ENCODE measurements around the gene PIGR. TPM values are rescaled to one million over a fixed set of nuclear protein-coding genes. Genes with fewer than 3 reads are reported as not detected.

Gene PIGR
- total and polyA plus RNA-seq, 4 donors, result 0.28 to 67.5 (median 1.5) TPM

GRCh38 chr1:206922524-206922923, 23.7 kb downstream of the PIGR start:
- Histone ChIP-seq H3K27ac (ENCODE audit: low read depth in 1 of 2, low read length in 2 of 2) (no peak overlapping the region), H3K36me3 (ENCODE audit: control insufficient read depth in 1 of 2, insufficient read depth in 2 of 2, low read length in 1 of 2) (no peaks in the 10 kb centered on the region), H3K4me3 (ENCODE audit: low read length in 2 of 2) (no peak overlapping the region), H3K4me1 (ENCODE audit: control insufficient read depth in 1 of 2, insufficient read depth in 2 of 2, low read length in 2 of 2) (no peaks in the 10 kb centered on the region), H3K9me3 (ENCODE audit: control insufficient read depth, low read length) (no peaks in the 10 kb centered on the region), H3K27me3 (ENCODE audit: control insufficient read depth in 1 of 2, insufficient read depth in 2 of 2, low read length in 1 of 2) (no peaks in the 10 kb centered on the region)
- DNase-seq, result peak in 1 of 2 donors; percentile 35
- no peak for ATAC-seq (ENCODE audit: low FRiP score)
- intact Hi-C loops (cut with DNase I), result no loop called here
- WGBS, 2 donors, result 54 to 69% methylated on average over 1 of the region's 1 CpG

- Histone ChIP-seq H3K27me3 (ENCODE audit: control insufficient read depth in 1 of 2, insufficient read depth in 2 of 2, low read length in 1 of 2) (no peaks in the 10 kb centered on the region), H3K27ac (ENCODE audit: low read depth in 1 of 2, low read length in 2 of 2) (no peak within 1 kb of the TSS), H3K9me3 (ENCODE audit: control insufficient read depth, low read length) (no peaks in the 10 kb centered on the region), H3K4me1 (ENCODE audit: control insufficient read depth in 1 of 2, insufficient read depth in 2 of 2, low read length in 2 of 2) (no peaks in the 10 kb centered on the region), H3K36me3 (ENCODE audit: control insufficient read depth in 1 of 2, insufficient read depth in 2 of 2, low read length in 1 of 2) (no peaks in the 10 kb centered on the region), H3K4me3 (ENCODE audit: low read length in 2 of 2) (no peak within 1 kb of the TSS)
- DNase-seq, result peak in 1 of 2 donors; percentile 2
- intact Hi-C loops (cut with DNase I), result no loop called here
- 61 to 68% methylated on average over 7 of the region's 7 CpGs for WGBS, 2 donors
- ATAC-seq (ENCODE audit: low FRiP score), result no peak
Measured at GRCh38 chr1:206921772-206922265, 24.4 kb downstream of the PIGR start, which contains the start of gene FCMR. Gene FCMR (minus strand): TSS chr1:206921941. CDS start chr1:206921854, 87 bp downstream.

GRCh38 chr1:206918076-206918475, 28.2 kb downstream of the PIGR start:
- H3K36me3 ChIP-seq (ENCODE audit: control insufficient read depth in 1 of 2, insufficient read depth in 2 of 2, low read length in 1 of 2), result no peaks in the 10 kb centered on the region
- H3K9me3 ChIP-seq (ENCODE audit: control insufficient read depth, low read length), result no peaks in the 10 kb centered on the region
- H3K27ac ChIP-seq (ENCODE audit: low read depth in 1 of 2, low read length in 2 of 2), result no peak overlapping the region
- peak in 1 of 2 donors; percentile 9 for DNase-seq
- no peak overlapping the region for H3K4me3 ChIP-seq (ENCODE audit: low read length in 2 of 2)
- intact Hi-C loops (cut with DNase I), result no loop called here
- ATAC-seq (ENCODE audit: low FRiP score), result no peak
- H3K27me3 ChIP-seq (ENCODE audit: control insufficient read depth in 1 of 2, insufficient read depth in 2 of 2, low read length in 1 of 2), result no peaks in the 10 kb centered on the region
- H3K4me1 ChIP-seq (ENCODE audit: control insufficient read depth in 1 of 2, insufficient read depth in 2 of 2, low read length in 2 of 2), result no peaks in the 10 kb centered on the region
- WGBS, 2 donors, result 77 to 83% methylated on average over 3 of the region's 3 CpGs

- intact Hi-C loops (cut with DNase I), result no loop called here
- Histone ChIP-seq H3K4me3 (ENCODE audit: low read length in 2 of 2) (no peak overlapping the region), H3K36me3 (ENCODE audit: control insufficient read depth in 1 of 2, insufficient read depth in 2 of 2, low read length in 1 of 2) (no peaks in the 10 kb centered on the region), H3K9me3 (ENCODE audit: control insufficient read depth, low read length) (no peaks in the 10 kb centered on the region), H3K27ac (ENCODE audit: low read depth in 1 of 2, low read length in 2 of 2) (no peak overlapping the region), H3K4me1 (ENCODE audit: control insufficient read depth in 1 of 2, insufficient read depth in 2 of 2, low read length in 2 of 2) (no peaks in the 10 kb centered on the region), H3K27me3 (ENCODE audit: control insufficient read depth in 1 of 2, insufficient read depth in 2 of 2, low read length in 1 of 2) (no peaks in the 10 kb centered on the region)
- 65% methylated on average over 8 of the region's 8 CpGs for WGBS, 2 donors
- peak in 1 of 2 donors; percentile 25 for DNase-seq
- no peak for ATAC-seq (ENCODE audit: low FRiP score)
Measured at GRCh38 chr1:206916000-206916709, 30.1 kb downstream of the PIGR start.

- Histone ChIP-seq H3K27me3 (ENCODE audit: control insufficient read depth in 1 of 2, insufficient read depth in 2 of 2, low read length in 1 of 2) (no peaks in the 10 kb centered on the region), H3K27ac (ENCODE audit: low read depth in 1 of 2, low read length in 2 of 2) (no peak overlapping the region), H3K4me1 (ENCODE audit: control insufficient read depth in 1 of 2, insufficient read depth in 2 of 2, low read length in 2 of 2) (no peaks in the 10 kb centered on the region), H3K4me3 (ENCODE audit: low read length in 2 of 2) (no peak overlapping the region), H3K9me3 (ENCODE audit: control insufficient read depth, low read length) (no peaks in the 10 kb centered on the region), H3K36me3 (ENCODE audit: control insufficient read depth in 1 of 2, insufficient read depth in 2 of 2, low read length in 1 of 2) (no peaks in the 10 kb centered on the region)
- WGBS, 2 donors, result 70 to 74% methylated on average over 15 of the region's 15 CpGs
- ATAC-seq (ENCODE audit: low FRiP score) (no peak), DNase-seq (peak in 1 of 2 donors; percentile 42)
- intact Hi-C loops (cut with DNase I), result no loop called here
Measured at GRCh38 chr1:206915030-206915735, 31.1 kb downstream of the PIGR start.

- ATAC-seq (ENCODE audit: low FRiP score), result no peak
- H3K27me3 ChIP-seq (ENCODE audit: control insufficient read depth in 1 of 2, insufficient read depth in 2 of 2, low read length in 1 of 2), result no peaks in the 10 kb centered on the region
- no peaks in the 10 kb centered on the region for H3K4me1 ChIP-seq (ENCODE audit: control insufficient read depth in 1 of 2, insufficient read depth in 2 of 2, low read length in 2 of 2)
- H3K9me3 ChIP-seq (ENCODE audit: control insufficient read depth, low read length), result no peaks in the 10 kb centered on the region
- no peak overlapping the region for H3K4me3 ChIP-seq (ENCODE audit: low read length in 2 of 2)
- H3K27ac ChIP-seq (ENCODE audit: low read depth in 1 of 2, low read length in 2 of 2), result no peak overlapping the region
- no peaks in the 10 kb centered on the region for H3K36me3 ChIP-seq (ENCODE audit: control insufficient read depth in 1 of 2, insufficient read depth in 2 of 2, low read length in 1 of 2)
- intact Hi-C loops (cut with DNase I), result loop anchor here (5.0 kb wide), 4 partner anchors 187 to 437 kb away; no protein-coding TSS in a partner anchor
- 78 to 83% methylated on average over 12 of the region's 12 CpGs for WGBS, 2 donors
- DNase-seq, result peak in 1 of 2 donors; percentile 34
Measured at GRCh38 chr1:206913766-206914537, 32.3 kb downstream of the PIGR start.

- ATAC-seq (ENCODE audit: low FRiP score), result peak; percentile 81
- Histone ChIP-seq H3K27me3 (ENCODE audit: control insufficient read depth in 1 of 2, insufficient read depth in 2 of 2, low read length in 1 of 2) (no peaks in the 10 kb centered on the region), H3K9me3 (ENCODE audit: control insufficient read depth, low read length) (no peaks in the 10 kb centered on the region), H3K4me3 (ENCODE audit: low read length in 2 of 2) (no peak overlapping the region), H3K36me3 (ENCODE audit: control insufficient read depth in 1 of 2, insufficient read depth in 2 of 2, low read length in 1 of 2) (no peaks in the 10 kb centered on the region), H3K4me1 (ENCODE audit: control insufficient read depth in 1 of 2, insufficient read depth in 2 of 2, low read length in 2 of 2) (no peaks in the 10 kb centered on the region), H3K27ac (ENCODE audit: low read depth in 1 of 2, low read length in 2 of 2) (no peak overlapping the region)
- WGBS, 2 donors, result 19 to 20% methylated on average over 7 of the region's 7 CpGs
- intact Hi-C loops (cut with DNase I), result loop anchor here (5.0 kb wide), 4 partner anchors 185 to 435 kb away; no protein-coding TSS in a partner anchor
- DNase-seq, result peak in 1 of 2 donors; percentile 69
Measured at GRCh38 chr1:206912445-206913095, 33.7 kb downstream of the PIGR start.

- intact Hi-C loops (cut with DNase I), result loop anchor here (1.0 to 5.0 kb wide), 6 partner anchors 184 to 434 kb away; no protein-coding TSS in a partner anchor
- H3K4me1 ChIP-seq (ENCODE audit: control insufficient read depth in 1 of 2, insufficient read depth in 2 of 2, low read length in 2 of 2), result no peaks in the 10 kb centered on the region
- H3K36me3 ChIP-seq (ENCODE audit: control insufficient read depth in 1 of 2, insufficient read depth in 2 of 2, low read length in 1 of 2), result no peaks in the 10 kb centered on the region
- H3K4me3 ChIP-seq (ENCODE audit: low read length in 2 of 2), result no peak overlapping the region
- no peaks in the 10 kb centered on the region for H3K9me3 ChIP-seq (ENCODE audit: control insufficient read depth, low read length)
- no peak for DNase-seq
- ATAC-seq (ENCODE audit: low FRiP score), result peak; percentile 78
- no peak overlapping the region for H3K27ac ChIP-seq (ENCODE audit: low read depth in 1 of 2, low read length in 2 of 2)
- H3K27me3 ChIP-seq (ENCODE audit: control insufficient read depth in 1 of 2, insufficient read depth in 2 of 2, low read length in 1 of 2), result no peaks in the 10 kb centered on the region
- WGBS, 2 donors, result 1 to 3% methylated on average over 1 of the region's 1 CpG
Measured at GRCh38 chr1:206911064-206911663, 35.1 kb downstream of the PIGR start.

Measured in aorta (tissue), 5 donors.